Measurements from ENCODE around the gene SLC19A1. TPM values are rescaled to one million over a fixed set of nuclear protein-coding genes. Genes with fewer than 3 reads are reported as not detected.
A peak's percentile ranks its signal among the peaks of the same experiment; 100 is the strongest.

Gene SLC19A1
- total and polyA plus RNA-seq, 2 donors from 2014 or later, result 5.1 to 7.2 TPM

- Histone ChIP-seq H3K4me3 (ENCODE audit: low read length in 3 of 3) (no peak overlapping the region), H3K9me3 (ENCODE audit: control insufficient read depth in 2 of 3, insufficient read depth in 1 of 3, low read length in 3 of 3) (peaks cover 0 to 3% (median 2%) of the 10 kb centered on the region in 3 donors), H3K27ac (ENCODE audit: low read depth in 2 of 2, low read length in 2 of 2) (no peak overlapping the region), H3K36me3 (ENCODE audit: control insufficient read depth in 2 of 3, insufficient read depth in 3 of 3, low read length in 3 of 3) (peaks cover 0 to 7% (median 5%) of the 10 kb centered on the region in 3 donors), H3K9ac (ENCODE audit: low read length in 3 of 3) (no peak overlapping the region), H3K4me1 (ENCODE audit: control insufficient read depth in 2 of 3, insufficient read depth in 2 of 3, low read depth in 1 of 3, low read length in 3 of 3) (peaks cover 0 to 24% (median 13%) of the 10 kb centered on the region in 3 donors), H3K27me3 (ENCODE audit: control insufficient read depth, insufficient read depth, low read length) (no peaks in the 10 kb centered on the region)
- intact Hi-C loops (cut with DNase I), result no loop called here
- no peak for TF ChIP-seq CTCF (IDR thresholded peaks at IDR 0.05; ENCODE audit: borderline replicate concordance, extremely low read depth, insufficient read depth)
- DNase-seq (peak in 1 of 5 donors; percentile 59), FAIRE-seq (no peak)
These were observed 92.4 kb downstream of the SLC19A1 start for GRCh38 chr21:45449658-45450422.

- no peak for TF ChIP-seq CTCF (IDR thresholded peaks at IDR 0.05; ENCODE audit: borderline replicate concordance, extremely low read depth, insufficient read depth)
- intact Hi-C loops (cut with DNase I), result no loop called here
- peak; percentile 77 to 85 (median 82) for DNase-seq
These were observed 93.2 kb downstream of the SLC19A1 start for GRCh38 chr21:45448810-45449657.

GRCh38 chr21:45448283-45448809, 93.9 kb downstream of the SLC19A1 start:
- intact Hi-C loops (cut with DNase I), result no loop called here
- no peak overlapping the region for H3K9ac ChIP-seq (ENCODE audit: low read length in 3 of 3)

More at GRCh38 chr21:45448810-45449657, 93.2 kb downstream of the SLC19A1 start:
- Histone ChIP-seq H3K36me3 (ENCODE audit: control insufficient read depth in 2 of 3, insufficient read depth in 3 of 3, low read length in 3 of 3) (peaks cover 0 to 7% (median 5%) of the 10 kb centered on the region in 3 donors), H3K4me1 (ENCODE audit: control insufficient read depth in 2 of 3, insufficient read depth in 2 of 3, low read depth in 1 of 3, low read length in 3 of 3) (peaks cover 0 to 16% (median 5%) of the 10 kb centered on the region in 3 donors), H3K9me3 (ENCODE audit: control insufficient read depth in 2 of 3, insufficient read depth in 1 of 3, low read length in 3 of 3) (peaks cover 0 to 3% (median 2%) of the 10 kb centered on the region in 3 donors), H3K27me3 (ENCODE audit: control insufficient read depth, insufficient read depth, low read length) (no peaks in the 10 kb centered on the region), H3K4me3 (ENCODE audit: low read length in 3 of 3) (no peak overlapping the region), H3K9ac (ENCODE audit: low read length in 3 of 3) (no peak overlapping the region), H3K27ac (ENCODE audit: low read depth in 2 of 2, low read length in 2 of 2) (peak overlapping the region in 1 of 2 donors; percentile 2)
- no peak for FAIRE-seq

More at GRCh38 chr21:45448283-45448809, 93.9 kb downstream of the SLC19A1 start:
- Histone ChIP-seq H3K4me3 (ENCODE audit: low read length in 3 of 3) (no peak overlapping the region), H3K27me3 (ENCODE audit: control insufficient read depth, insufficient read depth, low read length) (no peaks in the 10 kb centered on the region), H3K36me3 (ENCODE audit: control insufficient read depth in 2 of 3, insufficient read depth in 3 of 3, low read length in 3 of 3) (peaks cover 0 to 7% (median 5%) of the 10 kb centered on the region in 3 donors), H3K9me3 (ENCODE audit: control insufficient read depth in 2 of 3, insufficient read depth in 1 of 3, low read length in 3 of 3) (peaks cover 0 to 3% (median 2%) of the 10 kb centered on the region in 3 donors), H3K4me1 (ENCODE audit: control insufficient read depth in 2 of 3, insufficient read depth in 2 of 3, low read depth in 1 of 3, low read length in 3 of 3) (peaks cover 0 to 9% (median 5%) of the 10 kb centered on the region in 3 donors), H3K27ac (ENCODE audit: low read depth in 2 of 2, low read length in 2 of 2) (no peak overlapping the region)
- no peak for TF ChIP-seq CTCF (IDR thresholded peaks at IDR 0.05; ENCODE audit: borderline replicate concordance, extremely low read depth, insufficient read depth)
- DNase-seq (no peak), FAIRE-seq (no peak)

Small RNA genes lying within 50 kb of the gene (microRNA-seq; reads per million reads assigned to microRNA genes)
- 2.0 reads per million for gene MIR6815

Other genes with a start within 250 kb of the SLC19A1 start
- gene COL18A1, start 137.3 kb downstream of the SLC19A1 start, total RNA-seq, result 316 TPM
- gene COL18A1, start 137.3 kb downstream of the SLC19A1 start, polyA plus RNA-seq (ENCODE audit: insufficient read depth, low read depth, low replicate concordance), result 150 TPM
- gene PCBP3, start 101.3 kb upstream of the SLC19A1 start, total RNA-seq, result 5.4 TPM
- gene PCBP3, start 101.3 kb upstream of the SLC19A1 start, polyA plus RNA-seq (ENCODE audit: insufficient read depth, low read depth, low replicate concordance), result 2.3 TPM

All from kidney (tissue), 14 donors.